ENCODE measurements around the gene TUBGCP2. TPM values are rescaled to one million over a fixed set of nuclear protein-coding genes. Genes with fewer than 3 reads are reported as not detected.

The TUBGCP2 gene
- total and polyA plus RNA-seq, 2 of the 13 experiments (the other 11 are each of a cell fraction or from before 2014, with no cell fraction given): 21.3 to 34.5 TPM

GRCh38 chr10:133270773-133271297 lies 37.8 kb downstream of the TUBGCP2 start:
- no peaks in the 10 kb centered on the region for H3K4me1 ChIP-seq (ENCODE audit: insufficient read depth, low read length)
- no peaks in the 10 kb centered on the region for H3K9me3 ChIP-seq (ENCODE audit: low read length)
- ATAC-seq: no peak
- no peaks in the 10 kb centered on the region for H3K36me3 ChIP-seq (replicated peaks in 1 of 2; ENCODE audit: control insufficient read depth in 1 of 2, insufficient read depth in 2 of 2, low read length in 2 of 2)
- intact Hi-C loops (cut with micrococcal nuclease; ENCODE audit: unreplicated experiment) (no loop called here), in situ Hi-C loops (cut with HindIII; ENCODE audit: extremely low pct_ligation_motif_present, low pct_unique_long_range_greater_than_20kb) (no loop called here)
- FAIRE-seq: no peak
- no peaks in the 10 kb centered on the region for H4K20me1 ChIP-seq (ENCODE audit: insufficient read depth, low read length)
- POLR2A ChIA-PET: no interaction called here
- no peaks in the 10 kb centered on the region for H3K79me2 ChIP-seq (ENCODE audit: insufficient read depth, low read length)
- H3K4me3 ChIP-seq (replicated peaks in 1 of 3; ENCODE audit: insufficient read depth in 1 of 3, low read depth in 2 of 3, low read length in 3 of 3): no peak overlapping the region
- H3K9ac ChIP-seq (ENCODE audit: insufficient read depth, low read depth, low read length): no peak overlapping the region
- BruUV-seq (replicated peaks): no TSS peak
- DNase-seq (ENCODE audit: low spot score): no peak
- TF ChIP-seq RFX1 (IDR thresholded peaks at IDR 0.05) (no peak), ARID5B (CRISPR knock-in tag; IDR thresholded peaks at IDR 0.05) (no peak), SPEN (CRISPR knock-in tag; IDR thresholded peaks at IDR 0.05; ENCODE audit: low read depth) (no peak), CBFB (CRISPR knock-in tag; IDR thresholded peaks at IDR 0.05) (no peak), TOE1 (CRISPR knock-in tag; IDR thresholded peaks at IDR 0.05) (no peak)
- WGBS (ENCODE audit: low lambda C conversion rate): 46% methylated on average over 7 of the region's 19 CpGs
- CTCF ChIA-PET (ENCODE audit: low intra/inter-chr PET ratio, low total read pairs): no interaction called here
- no peak overlapping the region for H2AFZ ChIP-seq (ENCODE audit: low read length)
- no peak overlapping the region for H3K27ac ChIP-seq (ENCODE audit: extremely low read length, insufficient read depth, low read length)
- no peak overlapping the region for H3K4me2 ChIP-seq (ENCODE audit: low read depth, low read length)
- H3K27me3 ChIP-seq (ENCODE audit: control insufficient read depth in 1 of 2, insufficient read depth in 2 of 2, low read length in 2 of 2): peaks cover 0 to 22% of the 10 kb centered on the region in 2 experiments; a peak in 3 of 5 replicates

GRCh38 chr10:133270204-133270603 lies 38.5 kb downstream of the TUBGCP2 start:
- Histone ChIP-seq H3K9me3 (ENCODE audit: low read length) (no peaks in the 10 kb centered on the region), H3K27ac (ENCODE audit: extremely low read length, insufficient read depth, low read length) (no peak overlapping the region), H3K4me1 (ENCODE audit: insufficient read depth, low read length) (no peaks in the 10 kb centered on the region), H3K4me2 (ENCODE audit: low read depth, low read length) (no peak overlapping the region), H2AFZ (ENCODE audit: low read length) (no peak overlapping the region), H3K9ac (ENCODE audit: insufficient read depth, low read depth, low read length) (no peak overlapping the region), H3K4me3 (replicated peaks in 1 of 3; ENCODE audit: insufficient read depth in 1 of 3, low read depth in 2 of 3, low read length in 3 of 3) (no peak overlapping the region), H4K20me1 (ENCODE audit: insufficient read depth, low read length) (no peaks in the 10 kb centered on the region), H3K27me3 (ENCODE audit: control insufficient read depth in 1 of 2, insufficient read depth in 2 of 2, low read length in 2 of 2) (peaks cover 0 to 15% of the 10 kb centered on the region in 2 experiments; a peak in 3 of 5 replicates), H3K36me3 (replicated peaks in 1 of 2; ENCODE audit: control insufficient read depth in 1 of 2, insufficient read depth in 2 of 2, low read length in 2 of 2) (no peaks in the 10 kb centered on the region), H3K79me2 (ENCODE audit: insufficient read depth, low read length) (no peaks in the 10 kb centered on the region)
- ATAC-seq (no peak), FAIRE-seq (no peak), DNase-seq (ENCODE audit: low spot score) (no peak)
- 90% methylated on average over 6 of the region's 20 CpGs for WGBS (ENCODE audit: low lambda C conversion rate)
- intact Hi-C loops (cut with micrococcal nuclease; ENCODE audit: unreplicated experiment) (no loop called here), in situ Hi-C loops (cut with HindIII; ENCODE audit: extremely low pct_ligation_motif_present, low pct_unique_long_range_greater_than_20kb) (no loop called here)
- BruUV-seq (replicated peaks): no TSS peak
- ChIA-PET CTCF (ENCODE audit: low intra/inter-chr PET ratio, low total read pairs) (no interaction called here), POLR2A (no interaction called here)
- TF ChIP-seq ZNF883 (CRISPR knock-in tag; IDR thresholded peaks at IDR 0.05; ENCODE audit: not compliant biosample characterization) (no peak), ZNF580 (CRISPR knock-in tag; IDR thresholded peaks at IDR 0.05; ENCODE audit: borderline replicate concordance, low read depth) (no peak), HDAC6 (IDR thresholded peaks at IDR 0.05; ENCODE audit: low read depth, low read length) (no peak), ADNP (CRISPR knock-in tag; IDR thresholded peaks at IDR 0.05) (no peak)
